K562 (cell line): ENCODE measurements around the gene ATF6B. TPM values are rescaled to one million over a fixed set of nuclear protein-coding genes. Genes with fewer than 3 reads are reported as not detected.

Source experiments
- ATF2 ChIP-seq: sonication (generic); formaldehyde crosslinking; IDR thresholded peaks from 2 replicates; pipeline ENCODE4 v1.8.1; 2022; ENCODE audit warnings: missing genetic modification reagents
- ETV5 ChIP-seq: sonication (generic); formaldehyde crosslinking; IDR thresholded peaks from 2 replicates; pipeline ENCODE4 v1.4.0; 2020; ENCODE audit warnings: low read depth, mild to moderate bottlenecking, missing genetic modification reagents
- HMBOX1 ChIP-seq: sonication (generic); IDR thresholded peaks from 2 replicates; pipeline ENCODE4 v1.6.1; 2016
- IRF9 ChIP-seq: fragments of 450-650 bp; IDR thresholded peaks from 2 replicates; pipeline ENCODE4 v1.6.1; 2016; ENCODE audit warnings: missing biosample characterization, missing genetic modification characterization
- JUND ChIP-seq, 2 experiments: IDR thresholded peaks; 2 replicates in 1 of 2; 3 replicates in 1 of 2; pipeline ENCODE4 v1.6.1; 2011; ENCODE audit warnings: borderline replicate concordance in 2 of 2, low read depth in 2 of 2, low read length in 2 of 2, improper control_type of control experiment in 1 of 2, missing biosample characterization in 1 of 2, missing genetic modification characterization in 1 of 2, missing genetic modification reagents in 1 of 2
- MECOM ChIP-seq: fragments of 250-450 bp; sonication (Bioruptor Pico); IDR thresholded peaks from 2 replicates; pipeline ENCODE4 v1.8.0; 2022; ENCODE audit warnings: inconsistent platforms
- RBFOX2 ChIP-seq: fragments of 200-400 bp; formaldehyde crosslinking; IDR thresholded peaks from 2 replicates; pipeline ENCODE4 v1.6.1; 2017; ENCODE audit warnings: low read depth, mild to moderate bottlenecking, low read length, moderate library complexity
- SMC3 ChIP-seq: conservative IDR thresholded peaks from 2 replicates; pipeline ENCODE4 v1.6.1; 2011; ENCODE audit warnings: low read depth, low read length, improper control_type of control experiment; ENCODE audit not compliant: insufficient read depth
- SPI1 ChIP-seq: IDR thresholded peaks from 2 replicates; pipeline ENCODE4 v1.6.1; 2011; ENCODE audit warnings: low read depth, low read length, control low read depth, borderline replicate concordance
- SRSF7 ChIP-seq: fragments of 200-400 bp; formaldehyde crosslinking; optimal IDR thresholded peaks from 2 replicates; pipeline ENCODE3; 2017; ENCODE audit warnings: mild to moderate bottlenecking, low read depth, low read length
- ZFX ChIP-seq: sonication (generic); formaldehyde crosslinking; IDR thresholded peaks from 2 replicates; pipeline ENCODE4 v1.8.0; 2022; ENCODE audit warnings: mild to moderate bottlenecking, missing genetic modification reagents, moderate library complexity
- ZNF318 ChIP-seq, 2 experiments: fragments of 450-650 bp; IDR thresholded peaks; 2 replicates each; pipeline ENCODE4 v1.6.1; 2016; ENCODE audit warnings: mild to moderate bottlenecking in 2 of 2, borderline replicate concordance in 1 of 2, low read depth in 1 of 2, moderate library complexity in 1 of 2
- ZNF384 ChIP-seq: IDR thresholded peaks from 2 replicates; pipeline ENCODE4 v1.6.1; 2012; ENCODE audit warnings: low read depth, low read length, improper control_type of control experiment
- ZNF583 ChIP-seq: fragments of 250-450 bp; sonication (Bioruptor Pico); IDR thresholded peaks from 2 replicates; pipeline ENCODE4 v1.4.0; 2020
- polyA plus RNA-seq, 8 experiments: library from polyadenylated mRNA; depleted of rRNA in 4 of 8; stranded (reverse) in 5 of 8; unstranded in 3 of 8; fragments of >200 nt; fragmentation: Nextera tagmentation in 2 of 8; fragmentation: Illumina TruSeq in 1 of 8; extraction: Ambion mirVana in 2 of 8; extraction: Trizol in 1 of 8; gene quantifications; 2 replicates each; pipeline versions ENCODE4 v1.2.1 to v1.2.3, GENCODE V29; 2011 to 2014; ENCODE audit warnings: inconsistent platforms in 1 of 8, missing spikeins in 1 of 8
- total RNA-seq, 7 experiments: library from RNA; depleted of rRNA in 6 of 7; stranded (reverse); fragments of >200 nt in 6 of 7; fragmentation: Illumina TruSeq in 2 of 7; extraction: Trizol in 2 of 7; gene quantifications; 2 replicates each; pipeline versions ENCODE4 v1.2.1 to v1.2.3, GENCODE V29; 2011 to 2021; ENCODE audit warnings: low replicate concordance in 1 of 7

Gene ATF6B
- total and polyA plus RNA-seq, 9 of the 15 experiments (the other 6 are each of a cell fraction or from before 2014, with no cell fraction given) = 20.7 to 131 (median 31.7) TPM

GRCh38 chr6:32087574-32088486 lies 40.2 kb downstream of the ATF6B start (continued):
- TF ChIP-seq ZNF318 (IDR thresholded peaks at IDR 0.05; ENCODE audit: borderline replicate concordance in 1 of 2, low read depth in 1 of 2) (no peak), SPI1 (no peak), ZFX (CRISPR knock-in tag) (no peak; the same call in 1 of the 2 replicates), ZNF384 (no peak), MECOM (CRISPR knock-in tag) (no peak), SRSF7 (no peak), ATF2 (CRISPR knock-in tag) (no peak), IRF9 (tag) (no peak), JUND (IDR thresholded peaks at IDR 0.05; ENCODE audit: borderline replicate concordance, low read depth, low read length) (peak; percentile 53; the same call in 1 of the 2 replicates), JUND (tag; IDR thresholded peaks at IDR 0.05; ENCODE audit: borderline replicate concordance, low read depth, low read length) (no peak), ZNF583 (CRISPR knock-in tag) (no peak), RBFOX2 (no peak; the same call in 1 of the 2 replicates), HMBOX1 (no peak), ETV5 (CRISPR knock-in tag) (no peak), SMC3 (peak; percentile 89)
